GM18870 (cell line): ENCODE measurements around the gene NOL12.
"Not testable (repeated sequence)": the region's sequence is repeated elsewhere in the genome, so short reads cannot be mapped to it uniquely, and the experiment has no call there.

Source experiments
- ATAC-seq: cut with Tn5 transposase; IDR thresholded peaks from one replicate; pipeline ENCODE4 v1.9.1; 2021; ENCODE audit warnings: moderate library complexity; ENCODE audit not compliant: unreplicated experiment

The NOL12 gene

DNA sequence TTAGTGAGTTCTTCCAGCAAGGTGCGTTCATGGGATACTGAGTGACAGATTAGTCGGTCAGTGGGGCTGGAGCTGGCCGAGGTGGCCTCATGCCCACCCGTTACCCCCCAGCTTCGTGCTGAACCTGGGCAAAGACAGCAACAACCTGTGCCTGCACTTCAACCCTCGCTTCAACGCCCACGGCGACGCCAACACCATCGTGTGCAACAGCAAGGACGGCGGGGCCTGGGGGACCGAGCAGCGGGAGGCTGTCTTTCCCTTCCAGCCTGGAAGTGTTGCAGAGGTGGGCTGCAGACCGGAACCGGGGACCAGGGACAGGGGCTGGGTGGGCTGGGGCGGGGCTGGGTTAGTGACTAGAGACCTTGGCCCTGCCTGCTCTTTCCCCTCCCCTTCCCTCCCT lies 7.8 kb upstream of the NOL12 start:
- no peak for ATAC-seq

DNA sequence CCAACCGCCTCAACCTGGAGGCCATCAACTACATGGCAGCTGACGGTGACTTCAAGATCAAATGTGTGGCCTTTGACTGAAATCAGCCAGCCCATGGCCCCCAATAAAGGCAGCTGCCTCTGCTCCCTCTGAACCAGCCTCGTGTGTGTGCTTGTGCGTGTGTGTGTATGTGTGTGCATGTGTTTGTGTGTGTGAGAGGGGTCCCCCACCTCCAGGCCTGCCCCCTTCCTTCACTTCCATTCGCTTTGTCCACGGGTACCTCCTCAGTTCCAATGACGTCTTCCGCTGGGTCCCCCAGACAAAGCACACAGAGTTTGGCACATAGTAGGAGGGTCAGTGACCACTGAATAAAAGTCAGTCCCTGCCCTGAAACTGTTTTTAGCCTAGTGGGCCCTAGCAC lies 6.5 kb upstream of the NOL12 start:
- ATAC-seq = no peak

DNA sequence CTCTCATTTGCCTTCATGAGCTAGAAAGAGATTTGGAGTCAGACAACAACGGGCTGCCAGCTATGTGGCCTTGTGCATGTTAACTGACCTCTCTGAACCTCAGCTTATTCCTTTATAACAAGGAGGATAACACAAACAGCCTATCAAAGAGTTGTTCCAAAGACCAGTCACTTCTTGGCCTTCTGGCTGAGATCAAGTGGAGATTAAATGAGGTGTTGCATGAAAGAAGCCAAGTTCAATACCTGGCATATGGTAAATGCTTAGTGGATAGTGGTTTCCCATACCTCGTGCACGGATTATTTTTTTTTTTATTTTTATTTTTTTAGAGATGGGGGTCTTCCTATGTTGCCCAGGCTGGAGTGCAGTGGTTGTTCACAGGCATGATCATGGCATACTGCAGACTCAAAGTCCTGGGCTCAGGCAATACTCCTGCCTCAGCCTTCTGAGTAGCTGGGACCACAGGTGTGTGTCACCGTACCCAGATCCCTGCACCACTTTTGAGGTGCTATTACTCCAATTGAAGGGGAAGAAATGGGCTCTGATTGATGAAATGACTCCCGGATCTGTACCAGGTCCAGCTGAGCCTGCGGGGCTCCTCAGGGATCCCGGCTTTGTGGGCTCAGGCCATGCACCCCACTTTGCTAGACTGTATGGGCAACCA lies 5.8 kb upstream of the NOL12 start:
- no peak for ATAC-seq

DNA sequence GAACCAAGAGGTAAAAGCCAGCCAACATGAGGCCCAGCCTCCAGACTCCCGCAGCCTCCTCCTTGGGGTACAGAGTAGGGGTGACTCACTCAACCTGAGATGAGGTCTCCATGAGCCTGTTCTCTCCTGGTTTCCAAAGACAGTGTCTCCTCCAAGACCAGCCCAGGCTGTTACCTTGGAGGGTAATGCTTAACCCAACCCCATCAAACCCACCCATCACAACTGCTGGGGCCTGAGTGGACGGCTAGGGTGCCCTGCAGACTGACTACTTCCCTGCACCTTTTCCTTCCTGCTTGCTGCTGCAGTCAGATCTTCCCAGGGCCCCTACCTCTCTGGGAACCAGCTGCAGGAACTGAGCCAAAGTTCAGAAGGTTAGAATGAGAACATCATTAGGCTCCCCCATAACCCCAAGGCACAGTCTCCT lies 5.1 kb upstream of the NOL12 start:
- ATAC-seq = no peak

DNA sequence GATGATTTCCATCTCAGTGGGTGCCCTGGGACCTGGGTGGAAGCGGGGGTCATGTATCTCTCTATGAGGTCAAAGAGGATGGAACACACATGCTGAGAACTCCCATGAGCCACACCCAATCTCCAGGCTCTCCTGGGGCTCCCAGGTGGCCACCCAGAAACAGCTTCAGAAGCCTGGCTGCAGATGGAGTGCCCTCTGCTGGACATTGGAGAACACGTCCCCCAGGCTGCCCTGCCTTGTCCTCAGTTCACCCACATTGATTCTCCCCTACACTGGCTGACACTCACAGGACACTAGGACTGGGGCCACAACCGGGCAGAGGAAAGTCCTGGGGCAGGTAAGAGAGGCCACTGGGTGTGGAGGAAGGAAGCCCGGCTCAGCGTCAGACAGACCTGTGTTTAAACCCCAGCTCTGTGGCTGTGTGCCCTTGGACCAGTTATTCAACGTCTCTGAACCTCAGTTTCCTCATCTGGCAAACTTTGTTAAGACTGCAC lies 4.5 kb upstream of the NOL12 start:
- ATAC-seq = no peak

DNA sequence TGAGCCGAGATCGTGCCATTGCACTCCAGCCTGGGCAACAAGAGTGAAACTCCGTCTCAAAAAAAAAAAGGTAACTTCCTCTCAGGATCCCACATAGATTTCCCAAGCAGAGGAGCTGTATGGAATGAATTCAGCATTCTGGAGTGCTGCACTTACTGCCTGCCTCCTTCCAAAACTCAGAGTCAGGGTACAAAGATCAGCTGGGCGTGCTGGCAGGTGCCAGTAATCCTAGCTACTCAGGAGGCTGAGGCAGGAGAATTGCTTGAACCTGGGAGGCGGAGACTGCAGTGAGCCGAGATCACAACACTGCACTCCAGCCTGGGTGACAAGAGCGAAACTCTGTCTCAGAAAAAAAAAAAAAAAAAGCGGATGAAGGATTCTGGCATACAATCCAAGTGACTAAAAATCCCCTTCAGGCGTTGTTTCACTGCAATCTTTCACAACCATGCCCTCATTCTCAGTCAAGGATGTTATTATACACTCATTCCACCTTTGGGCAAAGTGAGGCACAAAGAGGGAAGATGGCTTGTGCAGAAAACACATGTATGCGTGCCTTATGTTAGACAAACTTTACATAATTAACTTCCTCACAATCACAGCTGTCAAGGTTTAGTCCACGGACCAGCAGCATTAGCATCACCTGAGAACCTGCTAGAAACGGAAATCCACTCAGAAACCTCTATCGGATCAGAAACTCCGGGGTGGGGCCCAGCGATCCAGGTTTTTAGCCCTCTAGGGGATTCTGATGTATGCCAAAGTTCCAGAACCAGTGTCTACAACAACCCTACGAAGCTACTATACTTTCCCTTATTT lies 1.1 kb upstream of the NOL12 start:
- ATAC-seq = no peak

DNA sequence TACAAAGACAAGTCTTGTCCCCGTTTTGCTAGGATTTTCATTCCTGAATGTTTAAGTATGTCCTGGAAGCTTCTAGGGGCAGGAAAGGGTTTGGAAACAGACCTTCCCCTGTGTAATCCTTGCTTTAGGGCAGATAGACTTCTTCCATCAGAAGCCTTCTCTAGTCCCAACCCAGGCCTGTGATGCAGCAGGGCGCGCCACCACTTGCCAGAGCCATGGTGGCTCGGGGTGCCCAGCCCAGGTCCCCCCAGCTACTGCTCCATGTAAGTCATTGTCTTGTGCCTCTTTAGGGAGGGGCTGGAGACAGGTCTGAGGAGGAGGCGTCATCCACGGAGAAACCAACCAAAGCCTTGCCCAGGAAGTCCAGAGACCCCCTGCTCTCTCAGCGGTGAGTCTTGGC lies 4.3 kb downstream of the NOL12 start:
- no peak for ATAC-seq

DNA sequence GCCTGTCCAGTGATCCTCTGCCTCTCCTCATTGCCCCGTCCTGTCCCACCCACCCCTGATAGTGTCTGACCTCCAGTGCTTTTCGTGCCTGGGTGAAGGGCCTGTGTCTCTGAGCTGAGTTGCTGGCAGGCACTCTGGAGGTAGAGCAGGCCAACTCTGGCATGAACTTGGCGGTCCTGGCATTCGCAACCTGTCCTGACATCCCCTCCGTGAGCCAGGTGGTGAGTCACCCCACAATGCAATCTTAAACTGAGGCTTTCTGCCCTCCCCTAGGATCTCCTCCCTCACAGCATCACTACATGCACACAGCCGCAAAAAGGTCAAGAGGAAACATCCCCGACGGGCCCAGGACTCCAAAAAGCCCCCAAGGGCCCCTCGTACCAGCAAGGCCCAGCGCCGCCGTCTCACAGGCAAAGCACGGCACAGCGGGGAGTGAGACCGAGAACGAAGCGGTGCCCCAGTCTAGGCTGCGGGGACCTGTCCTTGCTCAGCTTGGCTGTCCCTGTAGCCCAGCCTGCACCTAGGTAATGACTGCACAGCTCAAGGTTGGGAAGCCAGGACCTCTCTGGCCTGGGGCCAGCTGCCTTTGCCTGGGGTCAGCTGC lies 4.9 kb downstream of the NOL12 start:
- ATAC-seq = no peak

DNA sequence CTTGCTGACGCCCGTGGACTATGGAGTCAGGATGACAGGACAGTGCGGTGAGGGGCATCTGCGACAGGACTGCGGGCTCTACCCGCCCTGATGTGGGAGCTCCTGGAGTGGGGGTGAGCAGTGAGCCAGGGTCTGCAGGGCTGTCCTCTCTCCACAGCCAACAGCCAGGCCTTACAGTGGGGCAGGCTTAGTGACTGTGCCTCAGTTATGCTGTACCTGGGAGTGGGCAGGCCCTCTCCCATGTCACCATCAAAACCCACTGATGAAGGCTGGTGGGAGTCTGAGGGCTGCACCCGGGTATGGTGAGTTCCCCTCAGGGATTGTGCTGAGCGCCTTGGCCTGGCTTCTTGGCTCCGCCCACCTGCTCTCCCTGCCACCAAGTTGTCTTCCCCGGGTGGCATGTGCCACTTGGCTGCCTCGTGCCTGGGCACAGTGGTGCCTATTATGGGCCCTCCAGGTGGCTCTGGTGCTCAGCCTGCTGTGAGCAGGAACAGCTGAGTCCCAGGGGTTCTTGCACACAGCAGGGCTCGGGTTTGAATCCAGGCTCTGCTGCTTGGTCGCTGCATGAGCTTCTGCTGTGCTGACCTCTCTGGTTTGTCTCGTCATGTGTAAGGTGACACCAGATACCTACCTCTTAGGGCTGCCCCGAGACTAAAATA lies 6.6 kb downstream of the NOL12 start:
- ATAC-seq = no peak

DNA sequence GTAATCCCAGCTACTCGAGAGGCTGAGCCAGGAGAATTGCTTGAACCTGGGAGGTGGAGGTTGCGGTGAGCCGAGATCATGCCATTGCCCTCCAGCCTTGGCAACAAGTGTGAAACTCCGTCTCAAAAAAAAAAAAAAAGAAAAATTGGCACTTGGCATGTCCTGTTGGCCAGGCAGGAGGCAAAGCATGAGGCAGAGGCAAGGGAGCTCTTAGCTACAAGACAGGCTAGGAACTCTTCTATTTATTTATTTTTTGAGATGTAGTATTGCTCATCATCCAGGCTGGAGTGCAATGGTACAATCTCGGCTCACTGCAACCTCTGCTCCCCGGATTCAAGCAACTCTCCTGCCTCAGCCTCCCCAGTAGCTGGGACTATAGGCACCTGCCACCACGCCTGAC lies 8.0 kb downstream of the NOL12 start:
- ATAC-seq = not testable (repeated sequence)

DNA sequence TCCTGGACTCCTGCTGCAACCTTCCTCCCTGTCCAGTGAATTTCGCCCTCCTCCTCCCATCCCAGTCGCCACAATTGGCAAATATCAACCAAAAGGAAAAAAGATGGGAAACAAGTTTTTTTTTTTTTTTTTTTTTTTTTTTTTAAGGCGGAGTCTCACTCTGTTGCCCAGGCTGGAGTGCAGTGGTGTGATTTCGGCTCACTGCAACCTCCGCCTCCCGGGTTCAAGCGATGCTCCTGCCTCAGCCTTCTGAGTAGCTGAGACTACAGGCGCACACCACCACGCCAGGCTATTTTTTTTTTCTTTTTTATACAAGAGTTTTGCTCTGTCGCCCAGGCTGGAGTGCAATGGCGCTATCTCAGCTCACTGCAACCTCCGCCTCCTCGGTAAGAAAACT lies 10.1 kb downstream of the NOL12 start:
- not testable (repeated sequence) for ATAC-seq

DNA sequence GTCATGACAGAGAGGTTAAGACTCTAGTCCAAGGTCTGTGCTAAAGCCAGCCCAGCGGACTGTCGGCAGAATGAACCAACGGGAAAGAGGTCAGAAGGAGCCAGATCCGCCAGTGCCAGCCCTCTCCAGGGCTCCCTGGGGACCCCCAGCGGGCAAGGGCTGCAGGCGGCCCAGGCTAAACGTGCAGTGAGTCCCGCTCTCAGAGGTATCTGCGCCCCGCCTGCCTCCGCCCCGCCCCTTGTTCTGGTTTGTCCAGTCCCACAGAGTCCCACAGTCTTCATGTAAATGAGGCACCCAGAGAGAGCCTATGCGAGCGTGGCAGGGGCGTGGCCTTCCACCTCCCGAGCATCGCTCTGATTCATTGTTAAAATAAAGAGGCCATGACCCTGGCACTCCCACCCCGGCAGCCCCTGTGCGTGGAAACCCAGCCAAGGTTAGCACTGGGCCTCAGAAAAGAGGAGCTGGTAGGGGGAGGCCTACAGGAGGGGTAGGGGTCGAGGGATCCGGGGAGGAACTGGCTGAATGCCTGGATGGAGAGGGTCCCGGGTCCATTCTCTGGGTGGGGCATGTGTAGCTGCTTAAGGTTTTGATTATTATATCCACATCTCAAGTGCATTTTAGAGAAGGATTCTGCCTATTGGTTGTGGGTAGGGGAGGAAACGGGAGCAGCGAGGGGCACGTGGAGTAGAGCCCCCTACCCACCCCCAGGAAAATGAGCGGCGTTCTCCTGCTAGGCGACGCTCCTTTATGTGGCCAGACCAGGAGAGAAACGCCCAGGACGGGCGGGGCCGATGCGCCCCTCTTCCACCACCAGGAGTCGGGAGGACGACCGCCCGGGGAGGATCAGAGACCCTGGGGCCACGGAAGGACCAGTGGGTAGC lies 10.8 kb downstream of the NOL12 start, which contains the start of gene TRIOBP:
TRIOBP (plus strand) TSS at position 392 of the 881 bp plus-strand sequence. CDS start 4,318 bp downstream, outside the sequence.
- ATAC-seq = peak; percentile 48

DNA sequence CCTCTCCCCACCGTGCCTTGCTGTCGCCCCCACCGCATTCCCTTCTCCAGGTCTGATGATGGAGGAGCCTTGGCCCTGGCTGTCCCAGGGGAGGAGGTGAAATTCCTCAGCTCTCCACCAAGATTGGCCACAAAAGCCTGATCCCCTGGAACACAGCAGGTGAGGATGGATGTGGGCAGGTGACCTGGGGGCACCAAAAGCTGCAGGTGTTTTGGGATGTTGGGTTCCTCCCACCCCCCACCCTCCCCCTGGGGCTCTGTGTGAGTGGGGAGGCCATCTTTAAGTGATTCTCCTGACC lies 11.3 kb downstream of the NOL12 start:
- no peak for ATAC-seq

DNA sequence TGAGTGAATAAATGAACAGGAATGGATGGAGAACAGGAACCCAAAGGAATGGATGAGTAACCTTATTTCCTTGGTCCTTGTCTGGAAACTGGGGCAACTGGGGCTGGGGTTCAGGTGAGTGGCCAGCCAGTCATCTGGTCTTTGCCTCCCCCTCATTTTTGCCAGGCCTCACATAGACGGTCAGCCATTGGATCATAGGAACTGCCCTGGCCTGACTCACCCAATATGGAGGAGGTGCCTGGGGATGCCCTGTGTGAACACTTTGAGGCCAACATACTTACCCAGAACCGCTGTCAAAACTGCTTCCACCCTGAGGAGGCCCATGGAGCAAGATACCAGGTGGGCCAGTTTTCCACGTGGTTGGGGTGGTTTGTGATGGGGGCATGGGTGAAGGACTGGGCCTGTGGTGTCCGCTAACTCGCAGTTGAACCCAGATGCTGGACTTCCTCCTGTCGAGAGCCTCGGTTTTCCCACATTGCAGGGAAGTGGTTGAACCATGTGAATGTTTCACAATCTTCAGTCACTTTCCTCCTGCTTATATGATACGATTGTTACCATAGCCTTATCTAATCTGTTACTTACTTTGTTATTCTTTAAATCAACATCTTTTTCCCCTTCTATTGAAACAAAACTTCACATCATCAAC lies 15.1 kb downstream of the NOL12 start:
- no peak for ATAC-seq

DNA sequence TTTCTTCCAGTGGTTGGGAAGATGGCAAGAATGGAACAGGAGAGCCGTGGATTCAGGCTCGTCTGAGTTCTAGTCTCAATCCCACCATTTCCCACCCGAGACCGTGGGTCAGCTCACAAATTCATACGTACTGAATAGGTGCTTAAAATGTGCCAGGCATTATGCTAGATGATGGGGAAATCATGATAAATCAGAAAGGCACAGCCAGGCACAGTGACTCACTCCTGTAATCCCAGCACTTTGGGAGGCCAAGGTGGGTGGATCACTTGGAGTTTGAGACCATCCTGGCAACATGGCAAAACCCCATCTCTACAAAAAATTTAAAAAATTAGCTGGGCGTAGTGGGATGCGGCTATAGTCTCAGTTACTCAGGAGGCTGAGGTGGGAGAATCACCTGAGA lies 17.8 kb downstream of the NOL12 start:
- ATAC-seq = no peak

DNA sequence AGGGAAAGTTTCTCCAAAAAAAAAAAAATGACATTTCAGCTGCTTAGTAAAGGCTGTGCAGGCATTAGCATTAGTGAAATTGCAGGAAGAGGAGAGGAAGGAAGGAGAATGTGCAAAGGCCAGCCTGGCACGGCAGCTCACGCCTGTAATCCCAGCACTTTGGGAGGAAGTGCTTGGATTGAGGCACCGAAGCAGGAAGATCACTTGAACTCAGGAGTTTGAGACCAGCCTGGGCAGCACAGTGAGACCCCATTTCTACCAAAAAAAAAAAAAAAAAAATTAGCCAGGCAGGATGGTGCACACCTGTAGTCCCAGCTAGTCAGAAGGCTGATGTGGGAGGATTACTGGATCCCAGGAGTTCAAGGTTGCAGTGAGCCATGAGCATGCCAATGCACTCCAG lies 18.5 kb downstream of the NOL12 start:
- ATAC-seq = no peak

DNA sequence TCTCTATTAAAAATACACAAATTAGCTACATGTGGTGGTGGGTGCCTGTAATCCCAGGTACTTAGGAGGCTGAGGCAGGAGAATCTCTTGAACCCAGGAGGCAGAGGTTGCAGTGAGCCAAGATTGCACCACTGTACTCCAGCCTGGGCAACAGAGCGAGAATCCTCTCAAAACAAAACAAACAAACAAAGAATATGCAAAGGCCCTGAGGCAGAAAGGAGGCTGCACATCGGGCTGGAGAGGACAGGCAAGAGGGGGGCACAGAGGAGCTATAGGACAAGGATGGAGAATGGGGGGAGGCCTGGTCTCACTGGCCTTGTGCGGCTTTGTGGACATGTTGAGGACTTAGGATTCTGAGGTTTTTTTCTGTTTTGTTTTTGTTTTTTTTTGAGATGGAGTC lies 19.1 kb downstream of the NOL12 start:
- no peak for ATAC-seq

DNA sequence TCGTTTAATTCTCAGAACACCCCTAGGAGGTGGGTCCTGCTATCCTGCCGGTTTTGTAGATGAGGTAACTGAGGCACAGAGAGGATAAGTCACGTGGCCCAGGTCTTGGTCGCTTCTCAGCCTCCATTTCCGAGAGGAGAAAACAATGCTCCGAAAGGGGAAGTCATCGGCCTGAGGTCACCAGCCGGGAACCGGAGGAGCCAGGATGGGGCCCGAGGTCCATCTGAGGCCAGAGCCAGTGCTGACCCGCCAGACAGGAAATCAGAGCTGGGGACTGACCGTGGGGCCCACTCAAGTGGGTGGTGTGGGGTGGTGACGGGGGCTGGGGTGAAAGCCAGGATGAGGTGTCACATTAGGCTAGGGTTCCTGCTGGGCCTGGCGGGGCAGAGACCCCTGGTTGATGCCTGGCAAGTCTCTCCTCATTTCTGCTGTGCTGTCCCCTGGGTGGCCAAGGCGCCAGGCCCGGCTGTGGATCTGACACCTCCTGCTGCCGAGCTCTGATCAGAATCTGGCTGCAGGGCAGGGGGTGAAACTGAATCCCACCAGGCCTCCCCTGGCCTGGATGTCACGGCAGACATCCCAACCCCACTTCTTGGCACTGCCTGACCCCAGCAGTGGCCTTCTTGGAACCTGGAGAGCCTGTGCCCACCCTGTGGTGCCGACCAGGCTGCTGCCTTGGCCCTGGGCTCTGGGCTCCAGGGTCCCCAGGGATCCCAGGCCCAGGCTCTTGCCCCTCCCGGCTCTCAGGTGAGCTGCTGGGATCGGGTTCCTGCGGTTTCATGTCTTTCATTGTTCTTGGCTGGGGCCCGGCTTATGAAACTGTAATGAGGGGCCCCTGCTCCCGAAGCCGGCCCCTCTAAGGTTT lies 22.7 kb downstream of the NOL12 start:
- ATAC-seq = no peak

DNA sequence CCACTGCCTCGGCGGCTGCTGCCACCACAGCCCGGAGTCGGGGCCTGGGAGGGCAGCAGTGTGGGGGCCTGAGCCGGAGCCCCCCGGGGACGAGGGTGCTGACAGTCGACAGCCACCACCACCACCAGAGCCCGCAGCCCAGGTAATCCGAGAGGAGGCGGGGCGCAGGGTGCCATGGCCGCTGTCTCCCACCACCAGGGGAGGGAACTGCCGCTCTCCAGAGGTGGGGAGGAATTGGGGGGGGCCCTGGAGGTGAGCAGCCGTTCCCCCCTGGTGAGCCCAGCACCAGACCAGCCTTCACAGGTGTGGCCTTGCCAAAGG lies 23.3 kb downstream of the NOL12 start:
- ATAC-seq = no peak
